ENCODE measurements around the gene COL4A2.

COL4A2 gene

DNA sequence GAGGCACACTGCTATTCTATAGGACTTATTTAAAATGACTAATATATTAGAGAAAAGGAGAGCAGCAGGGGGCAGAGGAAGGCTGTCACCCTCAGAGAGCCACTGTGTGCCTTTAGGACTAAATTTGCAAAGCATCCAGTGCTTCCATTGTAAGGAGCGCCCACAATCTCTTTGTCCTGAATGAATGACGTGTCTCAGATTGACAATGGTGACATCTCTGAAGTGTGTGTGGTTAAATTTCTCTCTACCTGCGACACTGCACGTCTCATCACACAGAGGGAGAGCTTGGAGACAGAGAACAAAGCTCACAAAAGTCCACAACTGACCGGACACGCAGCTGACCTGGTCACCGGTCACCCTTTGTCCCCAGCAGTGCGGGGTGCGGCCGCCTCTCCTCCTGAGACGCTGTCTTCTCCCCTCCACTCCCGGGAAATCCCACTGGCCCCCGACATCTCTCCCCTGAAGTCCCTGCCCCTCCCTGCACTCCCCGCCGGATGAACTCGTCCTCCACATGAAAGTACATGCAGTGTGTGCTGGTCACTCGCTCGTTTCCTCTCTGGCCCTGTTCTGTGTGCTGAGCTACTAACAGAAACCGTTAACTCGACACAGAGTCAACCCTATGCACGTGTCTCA is 147.3 kb downstream of the COL4A2 start:
- POLR2A ChIA-PET (ENCODE audit: low non-redundant PET), result interaction anchor here (0.5 kb wide), 1 partner anchor 104 kb away, joined by 6 read pairs; no protein-coding TSS in a partner anchor
- no peak overlapping the region for H3K27ac ChIP-seq

DNA sequence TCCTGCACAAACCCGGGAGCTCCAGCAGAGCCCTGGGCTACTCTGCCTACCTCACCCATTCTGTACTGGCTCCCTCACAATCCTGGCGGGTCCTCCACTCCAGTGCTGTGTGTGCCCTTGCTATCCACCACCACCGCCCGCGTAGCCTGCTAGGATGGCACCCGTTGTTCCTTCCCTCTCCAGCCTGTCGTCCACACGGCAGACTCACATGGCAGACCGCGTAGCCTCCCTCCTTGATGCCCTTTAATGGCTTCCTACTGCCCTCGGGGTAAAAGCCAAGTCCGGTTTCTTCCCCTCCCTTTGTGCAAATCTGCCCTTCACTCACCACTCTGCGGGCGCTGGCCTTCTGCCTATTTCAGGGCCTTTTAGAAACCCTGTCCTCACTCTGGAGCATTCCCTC is 147.9 kb downstream of the COL4A2 start:
- no peak for DNase-seq (ENCODE audit: low spot score)
- no peak overlapping the region for H3K27ac ChIP-seq
- TF ChIP-seq CTCF (conservative IDR thresholded peaks at IDR 0.05; ENCODE audit: low read depth), result no peak
- POLR2A ChIA-PET (ENCODE audit: low non-redundant PET), result interaction anchor here (0.5 kb wide), 1 partner anchor 103 kb away, joined by 6 read pairs; no protein-coding TSS in a partner anchor
- CTCF ChIA-PET, result interaction anchor here (0.7 to 1.4 kb wide), 3 partner anchors 10 to 232 kb away, joined by 3 to 16 read pairs (median 5); no protein-coding TSS in a partner anchor

More for the DNA sequence above, 147.3 kb downstream of the COL4A2 start:
- no peak for TF ChIP-seq CTCF (conservative IDR thresholded peaks at IDR 0.05; ENCODE audit: low read depth)
- no peak for DNase-seq (ENCODE audit: low spot score)
- CTCF ChIA-PET, result interaction anchor here (0.6 to 0.7 kb wide), 2 partner anchors 154 to 196 kb away, joined by 3 to 5 read pairs; no protein-coding TSS in a partner anchor

- H3K27ac ChIP-seq, result no peak overlapping the region
- no peak for TF ChIP-seq CTCF (conservative IDR thresholded peaks at IDR 0.05; ENCODE audit: low read depth)
- CTCF ChIA-PET, result interaction anchor here (0.6 to 1.4 kb wide), 10 partner anchors 10 to 249 kb away, joined by 3 to 16 read pairs (median 4); no protein-coding TSS in a partner anchor
- DNase-seq (ENCODE audit: low spot score), result no peak
- POLR2A ChIA-PET (ENCODE audit: low non-redundant PET), result interaction anchor here (0.7 kb wide), 1 partner anchor 460 kb away, joined by 3 read pairs; no protein-coding TSS in a partner anchor
Observed at GRCh38 chr13:110455444-110455843, 148.4 kb downstream of the COL4A2 start.

GRCh38 chr13:110455941-110456340 is 148.9 kb downstream of the COL4A2 start:
- DNase-seq (ENCODE audit: low spot score), result peak; percentile 74
- TF ChIP-seq CTCF (conservative IDR thresholded peaks at IDR 0.05; ENCODE audit: low read depth), result peak; percentile 91
- ChIA-PET CTCF (interaction anchor here (0.6 to 1.4 kb wide), 15 partner anchors 9 to 248 kb away, joined by 3 to 16 read pairs (median 3); no protein-coding TSS in a partner anchor), POLR2A (ENCODE audit: low non-redundant PET) (interaction anchor here (0.7 kb wide), 1 partner anchor 460 kb away, joined by 3 read pairs; no protein-coding TSS in a partner anchor)
- no peak overlapping the region for H3K27ac ChIP-seq

DNA sequence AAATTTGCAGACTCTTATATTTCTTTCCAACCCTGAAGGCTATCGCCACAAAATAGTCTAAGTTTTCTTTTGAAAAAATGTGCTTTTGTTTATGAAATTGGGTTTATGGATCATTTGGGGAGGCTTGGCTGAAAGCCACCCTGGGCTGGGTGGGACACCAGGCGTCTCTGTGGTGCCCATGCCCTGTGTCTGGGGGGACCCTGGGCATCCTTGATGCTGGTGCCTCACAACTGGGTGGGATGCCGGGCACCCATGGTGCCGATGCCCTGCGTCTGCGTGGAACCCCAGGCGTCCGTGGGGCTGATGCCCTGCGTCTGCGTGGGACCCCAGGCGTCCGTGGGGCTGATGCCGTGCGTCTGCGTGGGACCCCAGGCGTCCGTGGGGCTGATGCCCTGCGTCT is 149.5 kb downstream of the COL4A2 start:
- H3K27ac ChIP-seq, result no peak overlapping the region
- ChIA-PET POLR2A (ENCODE audit: low non-redundant PET) (no interaction called here), CTCF (interaction anchor here (0.6 to 1.4 kb wide), 8 partner anchors 9 to 160 kb away, joined by 3 to 16 read pairs (median 4); no protein-coding TSS in a partner anchor)
- no peak for DNase-seq (ENCODE audit: low spot score)
- no peak for TF ChIP-seq CTCF (conservative IDR thresholded peaks at IDR 0.05; ENCODE audit: low read depth)

DNA sequence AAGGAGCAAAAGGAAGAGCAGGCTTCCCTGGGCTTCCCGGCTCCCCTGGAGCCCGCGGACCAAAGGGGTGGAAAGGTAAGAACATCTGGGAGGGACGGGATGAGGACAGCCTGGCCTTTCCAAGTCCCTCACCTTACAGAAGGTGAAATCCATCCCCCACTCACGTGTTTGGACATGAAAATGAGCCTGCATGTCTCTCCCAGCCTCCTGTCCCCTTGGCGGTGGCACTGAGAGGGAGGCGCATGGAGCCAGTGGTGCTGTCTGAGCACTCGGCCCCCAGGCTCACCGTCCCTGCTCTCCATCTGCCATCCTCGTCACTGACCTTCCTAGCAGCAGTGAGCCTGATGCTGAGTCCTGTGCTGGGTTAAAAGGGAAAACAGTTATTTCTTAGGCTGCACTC is 150.3 kb downstream of the COL4A2 start:
- ChIA-PET POLR2A (ENCODE audit: low non-redundant PET) (no interaction called here), CTCF (no interaction called here)
- DNase-seq (ENCODE audit: low spot score), result no peak
- H3K27ac ChIP-seq, result no peak overlapping the region
- no peak for TF ChIP-seq CTCF (conservative IDR thresholded peaks at IDR 0.05; ENCODE audit: low read depth)

Measured in RWPE1 (cell line).